Body of pancreas (tissue), 4 donors: Measurements from ENCODE around the gene TMA7. TPM values are rescaled to one million over a fixed set of nuclear protein-coding genes. Genes with fewer than 3 reads are reported as not detected.

Source experiments
- ATAC-seq: fragments of 150-250 bp; one replicate; pipeline ENCODE4 v1.9.1; 2016
- DNase-seq, 4 donors: peaks; one replicate each; pipeline ENCODE4 v3.0.0-alpha.2; 2019
- H3K27ac ChIP-seq, 4 donors: fragments of 200-600 bp; sonication (generic); 1 replicate in 3 of 4; 2 replicates in 1 of 4; pipeline versions ENCODE4 v1.5.1 to v1.6.1; 2016 to 2019; ENCODE audit warnings: mild to moderate bottlenecking in 1 of 4, mixed read lengths in 1 of 4, moderate library complexity in 1 of 4
- H3K27me3 ChIP-seq, 2 donors: fragments of 200-600 bp; sonication (generic); one replicate each; pipeline ENCODE4 v1.6.0; 2016; ENCODE audit warnings: mild to moderate bottlenecking in 1 of 2
- H3K36me3 ChIP-seq, 2 donors: fragments of 200-600 bp; sonication (generic); replicated peaks in 1 of 2; 2 replicates each; pipeline ENCODE4 v1.5.1; 2016; ENCODE audit warnings: low read depth in 2 of 2; ENCODE audit not compliant: insufficient read depth in 1 of 2
- H3K4me1 ChIP-seq: fragments of 200-600 bp; sonication (generic); one replicate; pipeline ENCODE4 v1.6.0; 2016
- H3K4me3 ChIP-seq, 2 donors: fragments of 200-600 bp; sonication (generic); 1 replicate in 1 of 2; 2 replicates in 1 of 2; pipeline ENCODE4 v1.5.1; 2016 to 2019
- H3K9me3 ChIP-seq, 3 donors: fragments of 200-600 bp; sonication (generic); 1 replicate in 2 of 3; 2 replicates in 1 of 3; pipeline ENCODE4 v1.5.1; 2016
- POLR2A ChIP-seq, 3 donors: fragments of 450-650 bp; IDR thresholded peaks; one replicate each; pipeline ENCODE4 v1.6.1; 2016; ENCODE audit warnings: antibody characterized with exemption in 3 of 3, mild to moderate bottlenecking in 2 of 3
- WGBS, 2 donors: methylation state at CpG; one replicate each; pipeline ENCODE4 v1.1.5; 2017; 5-methylcytosine and 5-hydroxymethylcytosine counted together
- intact Hi-C: fragments of 100-400 bp; cut with DNase I; formaldehyde crosslinking; loops from one replicate; pipeline ENCODE4 v1.15.1; 2023
- total RNA-seq, 2 donors: library from RNA; depleted of rRNA; stranded (reverse); fragments of >200 nt; gene quantifications; one replicate each; pipeline ENCODE4 v1.1.0, GENCODE V29; 2016
- TF ChIP-seq, protein P1 (sequence below), 7 experiments: fragments of 450-650 bp in 4 of 7; fragments of 200-600 bp in 3 of 7; sonication (generic) in 3 of 7; IDR thresholded peaks; one replicate each; pipeline ENCODE4 v1.5.1; 2016 to 2019; ENCODE audit warnings: antibody characterized with exemption in 7 of 7

Gene TMA7
- total RNA-seq, 2 donors from 2014 or later, result 113 to 156 TPM

DNA sequence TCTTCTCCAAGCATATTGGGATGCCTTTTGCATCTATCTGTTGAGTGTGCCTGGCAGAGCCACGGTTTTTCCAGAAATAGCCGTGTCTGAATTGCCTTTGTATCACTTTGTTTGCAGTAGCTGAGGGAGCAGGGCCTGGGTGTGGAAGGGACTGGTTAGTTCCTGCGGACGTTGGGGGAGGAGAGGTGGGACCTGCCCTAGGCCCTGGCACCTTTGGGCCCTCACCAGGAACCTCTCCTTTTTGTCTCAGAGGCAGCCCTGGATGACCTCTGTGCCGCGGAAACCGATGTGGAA, 25.1 kb downstream of the TMA7 start:
- no peaks in the 10 kb centered on the region for H3K9me3 ChIP-seq
- peaks cover 5 to 6% of the 10 kb centered on the region in 2 donors for H3K36me3 ChIP-seq
- no peak for DNase-seq
- intact Hi-C loops, result no loop called here
- TF ChIP-seq, protein P1, sequence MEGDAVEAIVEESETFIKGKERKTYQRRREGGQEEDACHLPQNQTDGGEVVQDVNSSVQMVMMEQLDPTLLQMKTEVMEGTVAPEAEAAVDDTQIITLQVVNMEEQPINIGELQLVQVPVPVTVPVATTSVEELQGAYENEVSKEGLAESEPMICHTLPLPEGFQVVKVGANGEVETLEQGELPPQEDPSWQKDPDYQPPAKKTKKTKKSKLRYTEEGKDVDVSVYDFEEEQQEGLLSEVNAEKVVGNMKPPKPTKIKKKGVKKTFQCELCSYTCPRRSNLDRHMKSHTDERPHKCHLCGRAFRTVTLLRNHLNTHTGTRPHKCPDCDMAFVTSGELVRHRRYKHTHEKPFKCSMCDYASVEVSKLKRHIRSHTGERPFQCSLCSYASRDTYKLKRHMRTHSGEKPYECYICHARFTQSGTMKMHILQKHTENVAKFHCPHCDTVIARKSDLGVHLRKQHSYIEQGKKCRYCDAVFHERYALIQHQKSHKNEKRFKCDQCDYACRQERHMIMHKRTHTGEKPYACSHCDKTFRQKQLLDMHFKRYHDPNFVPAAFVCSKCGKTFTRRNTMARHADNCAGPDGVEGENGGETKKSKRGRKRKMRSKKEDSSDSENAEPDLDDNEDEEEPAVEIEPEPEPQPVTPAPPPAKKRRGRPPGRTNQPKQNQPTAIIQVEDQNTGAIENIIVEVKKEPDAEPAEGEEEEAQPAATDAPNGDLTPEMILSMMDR (IDR thresholded peaks at IDR 0.05), result no peak
- no peak for TF ChIP-seq POLR2A (IDR thresholded peaks at IDR 0.05)
- H3K27me3 ChIP-seq, result no peaks in the 10 kb centered on the region
- 9 to 12% methylated on average over 4 to 7 of the region's 7 CpGs for WGBS, 2 donors
- peak; percentile 1 for ATAC-seq
- peaks cover 49% of the 10 kb centered on the region for H3K4me1 ChIP-seq
- H3K4me3 ChIP-seq, result no peak overlapping the region
- peak overlapping the region; percentile 93 to 100 (median 99) for H3K27ac ChIP-seq

DNA sequence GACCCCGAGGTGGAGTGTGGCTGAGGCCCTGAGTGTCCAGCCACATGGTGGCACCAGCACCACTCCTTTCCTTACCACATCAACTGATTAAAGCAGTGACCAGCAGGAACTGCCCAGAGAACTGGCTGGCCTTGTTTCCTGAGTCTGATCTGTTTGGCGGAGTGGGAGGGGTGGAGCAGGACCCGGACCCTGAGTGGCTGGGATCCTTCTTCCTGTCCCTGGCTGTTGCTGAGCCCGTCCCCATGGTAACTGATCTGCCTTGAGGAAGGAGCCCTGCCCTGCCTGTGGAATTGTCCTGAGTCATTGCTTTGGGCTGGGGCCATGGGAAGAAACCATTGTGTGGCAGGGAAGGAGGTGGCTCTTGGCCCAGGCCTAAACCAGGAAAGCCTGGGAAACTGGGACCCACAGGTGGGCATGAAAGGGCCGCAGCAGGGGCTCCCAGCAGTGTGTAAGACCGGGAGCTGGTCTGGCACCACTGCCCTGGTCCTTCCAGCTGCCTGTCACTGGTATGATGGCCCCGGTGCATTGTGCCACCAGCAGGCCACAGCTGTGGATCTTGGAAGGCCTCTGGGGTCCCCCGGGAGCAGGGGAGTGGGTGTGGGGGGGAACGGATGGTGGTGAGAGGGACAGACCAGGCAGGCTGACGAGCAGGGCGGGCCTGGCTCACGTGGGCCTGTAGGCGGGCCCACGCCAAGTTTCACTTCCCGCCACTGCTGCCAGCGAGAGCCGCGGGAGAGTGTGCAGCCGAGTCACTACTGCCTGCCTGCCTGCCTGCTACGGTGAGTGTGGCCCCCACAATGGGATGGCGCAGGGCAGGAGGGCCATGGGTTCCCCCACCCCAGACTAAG, 25.7 kb downstream of the TMA7 start:
- Histone ChIP-seq H3K9me3 (no peaks in the 10 kb centered on the region), H3K27me3 (no peaks in the 10 kb centered on the region), H3K36me3 (peaks cover under 1 to 2% of the 10 kb centered on the region in 2 donors), H3K4me1 (peaks cover 55% of the 10 kb centered on the region), H3K4me3 (peak overlapping the region in 1 of 2 donors; percentile 17), H3K27ac (peak overlapping the region; percentile 98 to 100 (median 99))
- DNase-seq, result peak; percentile 98 to 100 (median 100)
- ATAC-seq, result peak; percentile 93
- TF ChIP-seq, protein P1 (IDR thresholded peaks at IDR 0.05), result peak; percentile 60 to 98 (median 95)
- TF ChIP-seq POLR2A (IDR thresholded peaks at IDR 0.05), result peak; percentile 90 to 98 (median 96)
- intact Hi-C loops, result no loop called here
- 0 to 1% methylated on average over 5 to 21 of the region's 21 CpGs for WGBS, 2 donors

DNA sequence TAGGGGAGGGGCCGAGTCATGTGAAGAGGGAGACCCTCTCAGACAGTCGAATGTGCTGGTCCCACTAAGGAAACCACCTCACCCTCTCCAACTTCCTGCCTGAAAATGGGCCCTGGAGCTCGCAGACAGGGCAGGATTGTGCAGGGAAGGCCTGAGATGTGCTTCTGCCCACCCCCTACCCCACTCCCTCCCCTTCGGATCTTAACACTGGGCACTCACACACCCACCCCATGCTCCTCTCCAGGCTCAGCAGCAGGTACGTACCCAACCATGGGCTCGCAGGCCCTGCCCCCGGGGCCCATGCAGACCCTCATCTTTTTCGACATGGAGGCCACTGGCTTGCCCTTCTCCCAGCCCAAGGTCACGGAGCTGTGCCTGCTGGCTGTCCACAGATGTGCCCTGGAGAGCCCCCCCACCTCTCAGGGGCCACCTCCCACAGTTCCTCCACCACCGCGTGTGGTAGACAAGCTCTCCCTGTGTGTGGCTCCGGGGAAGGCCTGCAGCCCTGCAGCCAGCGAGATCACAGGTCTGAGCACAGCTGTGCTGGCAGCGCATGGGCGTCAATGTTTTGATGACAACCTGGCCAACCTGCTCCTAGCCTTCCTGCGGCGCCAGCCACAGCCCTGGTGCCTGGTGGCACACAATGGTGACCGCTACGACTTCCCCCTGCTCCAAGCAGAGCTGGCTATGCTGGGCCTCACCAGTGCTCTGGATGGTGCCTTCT, 26.5 kb downstream of the TMA7 start:
- Histone ChIP-seq H3K4me1 (peaks cover 61% of the 10 kb centered on the region), H3K36me3 (peaks cover 0 to 2% of the 10 kb centered on the region in 2 donors), H3K27me3 (no peaks in the 10 kb centered on the region), H3K9me3 (no peaks in the 10 kb centered on the region), H3K4me3 (peak overlapping the region in 1 of 2 donors; percentile 17), H3K27ac (peak overlapping the region; percentile 98 to 100 (median 99))
- WGBS, 2 donors, result 12% methylated on average over 19 of the region's 19 CpGs; no CpG with 5 or more reads in 1 of the 2 donors
- intact Hi-C loops, result no loop called here
- ATAC-seq (peak; percentile 4), DNase-seq (peak; percentile 68 to 79 (median 72))
- TF ChIP-seq, protein P1 (IDR thresholded peaks at IDR 0.05), result no peak
- peak in 1 of 3 donors; percentile 22 for TF ChIP-seq POLR2A (IDR thresholded peaks at IDR 0.05)

DNA sequence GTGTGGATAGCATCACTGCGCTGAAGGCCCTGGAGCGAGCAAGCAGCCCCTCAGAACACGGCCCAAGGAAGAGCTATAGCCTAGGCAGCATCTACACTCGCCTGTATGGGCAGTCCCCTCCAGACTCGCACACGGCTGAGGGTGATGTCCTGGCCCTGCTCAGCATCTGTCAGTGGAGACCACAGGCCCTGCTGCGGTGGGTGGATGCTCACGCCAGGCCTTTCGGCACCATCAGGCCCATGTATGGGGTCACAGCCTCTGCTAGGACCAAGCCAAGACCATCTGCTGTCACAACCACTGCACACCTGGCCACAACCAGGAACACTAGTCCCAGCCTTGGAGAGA, 27.0 kb downstream of the TMA7 start:
- no peak overlapping the region for H3K4me3 ChIP-seq
- intact Hi-C loops, result no loop called here
- ATAC-seq (no peak), DNase-seq (no peak)
- peaks cover 0 to 2% of the 10 kb centered on the region in 2 donors for H3K36me3 ChIP-seq
- H3K9me3 ChIP-seq, result no peaks in the 10 kb centered on the region
- 64% methylated on average over 9 of the region's 9 CpGs; no CpG with 5 or more reads in 1 of the 2 donors for WGBS, 2 donors
- H3K4me1 ChIP-seq, result peaks cover 66% of the 10 kb centered on the region
- peak overlapping the region; percentile 98 to 100 (median 99) for H3K27ac ChIP-seq
- no peak for TF ChIP-seq POLR2A (IDR thresholded peaks at IDR 0.05)
- TF ChIP-seq, protein P1 (IDR thresholded peaks at IDR 0.05), result no peak
- no peaks in the 10 kb centered on the region for H3K27me3 ChIP-seq
